Peyer's patch (tissue), 4 donors: ENCODE results near the gene CD3E. TPM values are rescaled to one million over a fixed set of nuclear protein-coding genes. Genes with fewer than 3 reads are reported as not detected.
"Not testable (repeated sequence)": the region's sequence is repeated elsewhere in the genome, so short reads cannot be mapped to it uniquely, and the experiment has no call there.

Experiments used
- DNase-seq, 3 donors: peaks; one replicate each; pipeline ENCODE4 v3.0.0-alpha.2; 2017 to 2019
- H3K27ac ChIP-seq, 4 donors: fragments of 200-600 bp; sonication (generic); one replicate each; pipeline ENCODE4 v1.5.1; 2016 to 2019
- H3K27me3 ChIP-seq, 2 donors: fragments of 200-600 bp; sonication (generic); one replicate each; pipeline ENCODE4 v1.5.1; 2019
- H3K36me3 ChIP-seq, 3 donors: fragments of 200-600 bp; sonication (generic); one replicate each; pipeline ENCODE4 v1.5.1; 2016 to 2019
- H3K4me1 ChIP-seq, 4 donors: fragments of 200-600 bp; sonication (generic); one replicate each; pipeline ENCODE4 v1.5.1; 2016 to 2019
- H3K4me3 ChIP-seq, 4 donors: fragments of 200-600 bp; sonication (generic); 1 replicate in 3 of 4; 2 replicates in 1 of 4; pipeline ENCODE4 v1.5.1; 2016 to 2019; ENCODE audit warnings: mild to moderate bottlenecking in 1 of 4
- H3K9me3 ChIP-seq, 4 donors: fragments of 200-600 bp; sonication (generic); one replicate each; pipeline ENCODE4 v1.5.1; 2016 to 2019; ENCODE audit warnings: mild to moderate bottlenecking in 1 of 4
- POLR2A ChIP-seq, 2 donors: fragments of 450-650 bp; IDR thresholded peaks; one replicate each; pipeline ENCODE4 v1.5.1; 2017; ENCODE audit warnings: antibody characterized with exemption in 2 of 2, mild to moderate bottlenecking in 2 of 2, moderate library complexity in 2 of 2
- total RNA-seq, 4 donors: library from RNA; depleted of rRNA; stranded (reverse); fragments of >200 nt; gene quantifications; one replicate each; pipeline ENCODE4 v1.1.0, GENCODE V29; 2016
- TF ChIP-seq, protein P1 (sequence below), 6 experiments: fragments of 450-650 bp in 4 of 6; fragments of 200-600 bp in 2 of 6; sonication (generic) in 1 of 6; IDR thresholded peaks; one replicate each; pipeline ENCODE4 v1.5.1; 2017 to 2019; ENCODE audit warnings: antibody characterized with exemption in 6 of 6, mild to moderate bottlenecking in 3 of 6, moderate library complexity in 1 of 6

Gene CD3E
- total RNA-seq, 4 donors from 2014 or later, result 6.6 to 9.9 (median 8.7) TPM

DNA sequence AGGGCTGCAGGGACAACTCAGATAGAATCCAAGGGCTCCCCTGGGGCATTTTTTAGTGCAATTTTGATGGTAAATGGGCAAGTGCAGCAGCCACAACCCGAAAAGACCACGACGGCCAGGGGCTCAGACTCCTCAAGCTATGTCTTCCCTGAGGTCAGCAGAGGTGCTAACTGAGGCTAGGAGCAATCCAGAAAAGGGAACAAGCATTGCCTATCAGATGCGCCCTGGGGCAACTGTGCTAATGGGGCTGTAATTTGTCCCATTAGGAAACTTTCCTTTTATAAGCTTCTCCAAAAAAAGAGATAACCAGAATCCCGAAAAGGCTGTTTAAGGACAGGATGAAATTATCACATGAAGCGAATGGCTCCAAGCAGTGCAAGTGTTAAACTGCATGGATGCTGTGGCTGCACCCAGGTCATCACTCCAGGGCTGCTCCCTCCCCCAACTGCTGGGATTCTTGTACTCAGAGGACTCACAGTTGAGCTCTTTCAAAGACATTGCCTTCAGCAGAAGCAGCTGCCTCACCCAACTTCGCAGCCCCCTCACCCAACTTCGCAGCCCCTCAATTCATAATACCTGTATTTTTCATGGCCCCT is 2.8 kb upstream of the CD3E start:
- Histone ChIP-seq H3K4me3 (no peak overlapping the region), H3K36me3 (no peaks in the 10 kb centered on the region), H3K27me3 (no peaks in the 10 kb centered on the region), H3K27ac (no peak overlapping the region), H3K4me1 (no peaks in the 10 kb centered on the region), H3K9me3 (no peaks in the 10 kb centered on the region)
- no peak for TF ChIP-seq POLR2A (IDR thresholded peaks at IDR 0.05)
- TF ChIP-seq, protein P1, sequence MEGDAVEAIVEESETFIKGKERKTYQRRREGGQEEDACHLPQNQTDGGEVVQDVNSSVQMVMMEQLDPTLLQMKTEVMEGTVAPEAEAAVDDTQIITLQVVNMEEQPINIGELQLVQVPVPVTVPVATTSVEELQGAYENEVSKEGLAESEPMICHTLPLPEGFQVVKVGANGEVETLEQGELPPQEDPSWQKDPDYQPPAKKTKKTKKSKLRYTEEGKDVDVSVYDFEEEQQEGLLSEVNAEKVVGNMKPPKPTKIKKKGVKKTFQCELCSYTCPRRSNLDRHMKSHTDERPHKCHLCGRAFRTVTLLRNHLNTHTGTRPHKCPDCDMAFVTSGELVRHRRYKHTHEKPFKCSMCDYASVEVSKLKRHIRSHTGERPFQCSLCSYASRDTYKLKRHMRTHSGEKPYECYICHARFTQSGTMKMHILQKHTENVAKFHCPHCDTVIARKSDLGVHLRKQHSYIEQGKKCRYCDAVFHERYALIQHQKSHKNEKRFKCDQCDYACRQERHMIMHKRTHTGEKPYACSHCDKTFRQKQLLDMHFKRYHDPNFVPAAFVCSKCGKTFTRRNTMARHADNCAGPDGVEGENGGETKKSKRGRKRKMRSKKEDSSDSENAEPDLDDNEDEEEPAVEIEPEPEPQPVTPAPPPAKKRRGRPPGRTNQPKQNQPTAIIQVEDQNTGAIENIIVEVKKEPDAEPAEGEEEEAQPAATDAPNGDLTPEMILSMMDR (IDR thresholded peaks at IDR 0.05), result no peak
- no peak for DNase-seq

DNA sequence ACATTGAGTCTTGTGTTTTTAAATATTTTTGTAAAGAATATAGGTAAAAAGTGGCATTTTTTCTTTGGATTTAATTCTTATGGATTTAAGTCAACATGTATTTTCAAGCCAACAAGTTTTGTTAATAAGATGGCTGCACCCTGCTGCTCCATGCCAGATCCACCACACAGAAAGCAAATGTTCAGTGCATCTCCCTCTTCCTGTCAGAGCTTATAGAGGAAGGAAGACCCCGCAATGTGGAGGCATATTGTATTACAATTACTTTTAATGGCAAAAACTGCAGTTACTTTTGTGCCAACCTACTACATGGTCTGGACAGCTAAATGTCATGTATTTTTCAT is 333 bp upstream of the CD3E start:
- H3K36me3 ChIP-seq, result no peaks in the 10 kb centered on the region
- no peaks in the 10 kb centered on the region for H3K27me3 ChIP-seq
- H3K4me3 ChIP-seq, result peak overlapping the region in 1 of 4 donors; percentile 37
- H3K4me1 ChIP-seq, result no peaks in the 10 kb centered on the region
- DNase-seq, result no peak
- H3K27ac ChIP-seq, result peak overlapping the region in 3 of 4 donors; percentile 68 to 73 (median 72)
- no peaks in the 10 kb centered on the region for H3K9me3 ChIP-seq
- no peak for TF ChIP-seq POLR2A (IDR thresholded peaks at IDR 0.05)
- TF ChIP-seq, protein P1 (IDR thresholded peaks at IDR 0.05), result no peak

DNA sequence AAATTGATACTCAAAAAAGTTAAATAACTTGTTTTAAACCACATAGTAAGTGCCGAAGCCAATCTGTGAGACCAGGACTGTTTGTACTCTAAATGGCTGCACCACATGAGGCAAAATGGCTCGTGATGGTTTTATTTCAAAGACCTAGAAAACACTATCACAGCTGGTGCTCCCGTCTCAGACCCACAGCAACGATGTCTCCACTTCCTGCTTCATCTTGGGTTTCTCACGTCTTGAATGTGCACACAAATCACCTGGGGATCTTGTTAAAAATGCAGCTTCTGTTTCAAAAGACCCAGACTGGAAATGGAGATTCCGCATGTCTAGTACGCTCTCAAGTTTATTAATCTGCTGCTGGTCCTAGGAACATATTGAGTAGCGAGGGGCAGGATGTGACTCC is 1.2 kb downstream of the CD3E start:
- peak overlapping the region; percentile 16 to 39 (median 31) for H3K4me3 ChIP-seq

DNA sequence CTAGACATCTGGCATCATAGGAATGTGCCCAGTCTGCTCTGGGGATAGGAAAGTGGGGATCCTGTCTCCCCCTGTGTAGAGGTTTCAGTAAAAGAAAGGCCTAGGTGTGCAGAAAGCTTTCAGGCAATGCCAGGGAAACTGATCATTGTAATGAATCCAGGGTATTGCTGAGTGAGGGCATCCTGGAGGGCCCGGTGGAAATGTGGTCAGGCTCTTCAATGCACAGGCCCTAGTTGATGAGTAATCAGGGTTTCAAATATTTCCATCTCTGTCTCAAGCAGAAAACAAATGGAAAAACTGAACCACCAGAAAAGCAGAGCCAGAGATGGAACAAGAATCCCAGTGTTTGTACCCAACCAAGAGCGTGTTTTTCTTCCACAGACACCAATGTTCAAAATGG is 2.0 kb downstream of the CD3E start:
- TF ChIP-seq, protein P1 (IDR thresholded peaks at IDR 0.05), result no peak
- TF ChIP-seq POLR2A (IDR thresholded peaks at IDR 0.05), result no peak
- peak overlapping the region in 2 of 4 donors; percentile 19 to 68 for H3K27ac ChIP-seq
- H3K27me3 ChIP-seq, result no peaks in the 10 kb centered on the region
- H3K36me3 ChIP-seq, result no peaks in the 10 kb centered on the region
- H3K4me1 ChIP-seq, result no peaks in the 10 kb centered on the region
- no peak for DNase-seq
- H3K4me3 ChIP-seq, result peak overlapping the region in 1 of 4 donors; percentile 27
- no peaks in the 10 kb centered on the region for H3K9me3 ChIP-seq

More for the DNA sequence above, 1.2 kb downstream of the CD3E start:
- H3K27ac ChIP-seq, result peak overlapping the region; percentile 68 to 73 (median 72)
- TF ChIP-seq POLR2A (IDR thresholded peaks at IDR 0.05), result peak in 1 of 2 donors; percentile 3
- TF ChIP-seq, protein P1 (IDR thresholded peaks at IDR 0.05), result no peak
- no peaks in the 10 kb centered on the region for H3K9me3 ChIP-seq
- H3K4me1 ChIP-seq, result no peaks in the 10 kb centered on the region
- peak in 2 of 3 donors; percentile 43 to 72 for DNase-seq
- H3K27me3 ChIP-seq, result no peaks in the 10 kb centered on the region
- H3K36me3 ChIP-seq, result no peaks in the 10 kb centered on the region

DNA sequence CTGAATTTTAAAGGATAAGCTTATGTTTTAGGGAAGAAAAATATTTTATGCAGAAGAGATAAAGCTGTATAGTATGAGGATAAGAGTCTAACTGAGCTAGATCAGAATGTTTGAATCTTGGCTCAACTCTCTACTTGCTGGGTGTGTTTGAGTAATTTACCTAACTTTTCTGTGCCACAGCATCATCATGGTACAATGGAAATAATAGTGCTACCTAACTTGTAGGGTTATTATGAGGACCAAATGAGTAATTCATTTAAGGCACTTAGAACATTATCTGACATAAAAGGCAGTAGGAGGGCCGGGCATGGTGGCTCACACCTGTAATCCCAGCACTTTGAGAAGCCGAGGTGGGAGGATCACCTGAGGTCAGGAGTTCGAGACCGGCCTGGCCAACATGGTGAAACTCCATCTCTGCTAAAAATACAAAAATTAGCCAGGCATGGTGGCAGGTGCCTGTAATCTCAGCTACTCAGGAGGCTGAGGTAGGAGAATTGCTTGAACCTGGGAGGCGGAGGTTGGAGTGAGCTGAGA is 4.5 kb downstream of the CD3E start:
- not testable (repeated sequence) for H3K4me3 ChIP-seq, H3K4me1 ChIP-seq, H3K27me3 ChIP-seq, H3K27ac ChIP-seq, DNase-seq, H3K36me3 ChIP-seq, H3K9me3 ChIP-seq

DNA sequence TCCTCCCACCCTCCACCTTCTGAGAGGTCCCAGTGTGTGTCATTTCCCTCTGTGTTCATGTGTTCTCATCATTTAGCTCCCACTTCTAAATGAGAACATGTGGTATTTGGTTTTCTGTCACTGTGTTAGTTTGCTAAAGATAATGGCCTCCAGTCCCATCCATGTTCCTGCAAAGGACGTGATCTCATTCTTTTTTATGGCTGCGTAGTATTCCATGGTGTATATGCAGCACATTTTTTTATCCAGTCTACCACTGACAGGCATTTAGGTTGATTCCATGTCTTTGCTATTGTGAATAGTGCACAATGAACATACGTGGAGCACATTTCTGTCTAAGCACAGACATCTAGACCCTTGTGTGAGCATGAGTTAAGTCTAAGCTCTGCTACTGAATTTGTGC is 5.7 kb downstream of the CD3E start:
- no peaks in the 10 kb centered on the region for H3K9me3 ChIP-seq
- DNase-seq, result no peak
- no peaks in the 10 kb centered on the region for H3K36me3 ChIP-seq
- H3K4me1 ChIP-seq, result peaks cover 0 to 5% (median 2%) of the 10 kb centered on the region in 4 donors
- H3K4me3 ChIP-seq, result no peak overlapping the region
- H3K27me3 ChIP-seq, result no peaks in the 10 kb centered on the region
- TF ChIP-seq POLR2A (IDR thresholded peaks at IDR 0.05), result no peak
- TF ChIP-seq, protein P1 (IDR thresholded peaks at IDR 0.05), result no peak
- H3K27ac ChIP-seq, result no peak overlapping the region
